SK-N-MC (cell line): Measurements from ENCODE around the gene ADARB1.

Experiments
- DNase-seq: peaks from one replicate; pipeline ENCODE4 v3.0.0-alpha.2; 2011; ENCODE audit warnings: low read depth, low spot score
- H3K27ac ChIP-seq: fragments of 200-600 bp; sonication (generic); 2 replicates; pipeline ENCODE4 v1.5.1; 2016; ENCODE audit warnings: mixed run types
- H3K36me3 ChIP-seq: fragments of 200-600 bp; sonication (generic); 2 replicates; pipeline ENCODE4 v1.6.1; 2017; ENCODE audit warnings: antibody characterized with exemption, low read length, mixed read lengths; ENCODE audit not compliant: insufficient read depth
- H3K4me3 ChIP-seq: fragments of 200-600 bp; sonication (generic); 2 replicates; pipeline ENCODE4 v1.5.1; 2016
- H3K9ac ChIP-seq: fragments of 200-600 bp; sonication (generic); 2 replicates; pipeline ENCODE4 v1.8.0; 2017; ENCODE audit warnings: mixed run types, mixed read lengths; ENCODE audit not compliant: insufficient read length
- H3K9me3 ChIP-seq: fragments of 200-600 bp; sonication (generic); 2 replicates; pipeline ENCODE4 v1.6.1; 2017; ENCODE audit warnings: low read depth, mild to moderate bottlenecking, antibody characterized with exemption, low read length, moderate library complexity, mixed read lengths
- EZH2 ChIP-seq: fragments of 200-600 bp; sonication (generic); IDR thresholded peaks from one replicate; pipeline ENCODE4 v1.6.1; 2017; ENCODE audit warnings: antibody characterized with exemption
- FOXP2 ChIP-seq: optimal IDR thresholded peaks from 2 replicates; pipeline ENCODE3; 2011; ENCODE audit warnings: mild to moderate bottlenecking, moderate library complexity; ENCODE audit not compliant: insufficient read depth; ENCODE audit errors: extremely low read length, control extremely low read depth
- POLR2AphosphoS5 ChIP-seq: IDR thresholded peaks from 2 replicates; pipeline ENCODE4 v1.6.1; 2012; ENCODE audit warnings: mild to moderate bottlenecking, low read depth, low read length, borderline replicate concordance

Gene ADARB1

GRCh38 chr21:45030682-45031570 lies 43.5 kb upstream of the ADARB1 start:
- Histone ChIP-seq H3K9me3 (0 out of 2 replicates have a peak, but pooled peaks cover 2% of the 10 kb centered on the region), H3K36me3 (no peaks in the 10 kb centered on the region), H3K27ac (peak overlapping the region; percentile 86), H3K9ac (peak overlapping the region; percentile 28), H3K4me3 (no peak overlapping the region)
- TF ChIP-seq POLR2AphosphoS5: no peak
- no peak for TF ChIP-seq EZH2
- no peak for TF ChIP-seq FOXP2
- DNase-seq: no peak

GRCh38 chr21:45031571-45032191 lies 42.7 kb upstream of the ADARB1 start:
- TF ChIP-seq FOXP2 (no peak), POLR2AphosphoS5 (no peak), EZH2 (no peak)
- peak overlapping the region; percentile 86 for H3K27ac ChIP-seq
- H3K4me3 ChIP-seq: no peak overlapping the region
- peaks cover 2% of the 10 kb centered on the region; the same call in 1 of the 2 replicates for H3K9me3 ChIP-seq
- H3K36me3 ChIP-seq: no peaks in the 10 kb centered on the region
- no peak for DNase-seq
- no peak overlapping the region for H3K9ac ChIP-seq

- H3K36me3 ChIP-seq: no peaks in the 10 kb centered on the region
- DNase-seq: no peak
- H3K9me3 ChIP-seq: peaks cover 2% of the 10 kb centered on the region; the same call in 1 of the 2 replicates
- H3K4me3 ChIP-seq: no peak overlapping the region
- no peak overlapping the region for H3K27ac ChIP-seq
- no peak for TF ChIP-seq EZH2
- no peak for TF ChIP-seq FOXP2
- TF ChIP-seq POLR2AphosphoS5: no peak
- H3K9ac ChIP-seq: no peak overlapping the region
Measured at GRCh38 chr21:45032332-45032731, 42.0 kb upstream of the ADARB1 start.

GRCh38 chr21:45032977-45033710 lies 41.2 kb upstream of the ADARB1 start:
- no peak overlapping the region for H3K9ac ChIP-seq
- TF ChIP-seq EZH2 (no peak), FOXP2 (no peak)
- no peak overlapping the region for H3K27ac ChIP-seq
- no peak for DNase-seq
- H3K4me3 ChIP-seq: no peak overlapping the region
- peaks cover 2% of the 10 kb centered on the region; the same call in 1 of the 2 replicates for H3K9me3 ChIP-seq
- H3K36me3 ChIP-seq: no peaks in the 10 kb centered on the region

GRCh38 chr21:45033791-45034555 lies 40.4 kb upstream of the ADARB1 start:
- Histone ChIP-seq H3K9ac (no peak overlapping the region), H3K9me3 (peaks cover 2% of the 10 kb centered on the region; the same call in 1 of the 2 replicates), H3K27ac (no peak overlapping the region), H3K36me3 (no peaks in the 10 kb centered on the region), H3K4me3 (no peak overlapping the region)
- no peak for DNase-seq
- TF ChIP-seq POLR2AphosphoS5: no peak

- TF ChIP-seq POLR2AphosphoS5: no peak
- TF ChIP-seq FOXP2: no peak
- H3K9me3 ChIP-seq: peaks cover 2% of the 10 kb centered on the region; the same call in 1 of the 2 replicates
- H3K9ac ChIP-seq: no peak overlapping the region
- H3K4me3 ChIP-seq: no peak overlapping the region
- no peak overlapping the region for H3K27ac ChIP-seq
- H3K36me3 ChIP-seq: no peaks in the 10 kb centered on the region
- DNase-seq: no peak
Measured at GRCh38 chr21:45034556-45035476, 39.6 kb upstream of the ADARB1 start.

GRCh38 chr21:45035477-45035848 lies 38.9 kb upstream of the ADARB1 start:
- DNase-seq: no peak
- no peak overlapping the region for H3K9ac ChIP-seq
- peaks cover 2% of the 10 kb centered on the region; the same call in 1 of the 2 replicates for H3K9me3 ChIP-seq
- H3K36me3 ChIP-seq: no peaks in the 10 kb centered on the region
- no peak overlapping the region for H3K27ac ChIP-seq
- H3K4me3 ChIP-seq: no peak overlapping the region
- TF ChIP-seq EZH2: no peak
- no peak for TF ChIP-seq FOXP2
- no peak for TF ChIP-seq POLR2AphosphoS5
